Breast epithelium (tissue), 4 donors: Measurements from ENCODE around the gene SYT5. TPM values are rescaled to one million over a fixed set of nuclear protein-coding genes. Genes with fewer than 3 reads are reported as not detected.

Experiments used
- DNase-seq, 2 donors: peaks; one replicate each; pipeline ENCODE4 v3.0.0-alpha.2; 2019; ENCODE audit warnings: low spot score in 2 of 2
- H3K27ac ChIP-seq, 2 donors: fragments of 200-600 bp; sonication (generic) in 1 of 2; one replicate each; pipeline ENCODE4 v1.5.1; 2016 to 2019; ENCODE audit warnings: mild to moderate bottlenecking in 1 of 2
- H3K27me3 ChIP-seq, 2 donors: fragments of 200-600 bp; sonication (generic) in 1 of 2; one replicate each; pipeline versions ENCODE4 v1.5.1 to v1.6.0; 2017 to 2019; ENCODE audit warnings: control low read depth in 1 of 2, mild to moderate bottlenecking in 1 of 2
- H3K36me3 ChIP-seq: fragments of 200-600 bp; one replicate; pipeline ENCODE4 v1.5.1; 2019
- H3K4me1 ChIP-seq, 2 donors: fragments of 200-600 bp; sonication (generic); one replicate each; pipeline ENCODE4 v1.5.1; 2016 to 2019; ENCODE audit warnings: control low read depth in 1 of 2
- H3K4me3 ChIP-seq, 3 donors: fragments of 200-600 bp; sonication (generic); 1 replicate in 2 of 3; 2 replicates in 1 of 3; pipeline ENCODE4 v1.5.1; 2016 to 2019; ENCODE audit warnings: mild to moderate bottlenecking in 3 of 3, moderate library complexity in 2 of 3
- H3K9me3 ChIP-seq, 2 donors: fragments of 200-600 bp; sonication (generic) in 1 of 2; one replicate each; pipeline ENCODE4 v1.5.1; 2016 to 2019; ENCODE audit warnings: control low read depth in 1 of 2
- POLR2A ChIP-seq: fragments of 450-650 bp; IDR thresholded peaks from one replicate; pipeline ENCODE4 v1.6.1; 2016; ENCODE audit warnings: antibody characterized with exemption, mild to moderate bottlenecking, moderate library complexity
- POLR2AphosphoS5 ChIP-seq, 3 donors: sonication (generic); formaldehyde crosslinking; IDR thresholded peaks; one replicate each; pipeline ENCODE4 v1.6.1; 2017; ENCODE audit warnings: antibody characterized with exemption in 3 of 3
- intact Hi-C: fragments of 100-400 bp; cut with DNase I; formaldehyde crosslinking; loops from one replicate; pipeline ENCODE4 v1.15.1; 2023; ENCODE audit warnings: low total_unique reads
- total RNA-seq, 3 donors: library from RNA; depleted of rRNA; stranded (reverse); fragments of >200 nt; gene quantifications; one replicate each; pipeline ENCODE4 v1.1.0, GENCODE V29; 2016
- TF ChIP-seq, protein P1 (sequence below), 3 donors: fragments of 450-650 bp; IDR thresholded peaks; one replicate each; pipeline ENCODE4 v1.5.1; 2016 to 2017; ENCODE audit warnings: antibody characterized with exemption in 3 of 3, mild to moderate bottlenecking in 3 of 3, moderate library complexity in 3 of 3

SYT5 gene
- total RNA-seq, 3 donors from 2014 or later: under 0.01 TPM; not detected in 2

GRCh38 chr19:55216461-55217198, 36.5 kb upstream of the SYT5 start:
- Histone ChIP-seq H3K9me3 (peaks cover 12 to 15% of the 10 kb centered on the region in 2 donors), H3K36me3 (no peaks in the 10 kb centered on the region), H3K27me3 (no peaks in the 10 kb centered on the region), H3K4me3 (peak overlapping the region; percentile 31 to 64 (median 51)), H3K4me1 (no peaks in the 10 kb centered on the region), H3K27ac (peak overlapping the region in 1 of 2 donors; percentile 67)
- TF ChIP-seq POLR2A: no peak
- TF ChIP-seq POLR2AphosphoS5 (IDR thresholded peaks at IDR 0.05): peak in 2 of 3 donors; percentile 11 to 48
- DNase-seq: peak; percentile 23 to 70
- intact Hi-C loops: loop anchor here (5.0 kb wide), 1 partner anchor 601 kb away; no protein-coding TSS in a partner anchor

DNA sequence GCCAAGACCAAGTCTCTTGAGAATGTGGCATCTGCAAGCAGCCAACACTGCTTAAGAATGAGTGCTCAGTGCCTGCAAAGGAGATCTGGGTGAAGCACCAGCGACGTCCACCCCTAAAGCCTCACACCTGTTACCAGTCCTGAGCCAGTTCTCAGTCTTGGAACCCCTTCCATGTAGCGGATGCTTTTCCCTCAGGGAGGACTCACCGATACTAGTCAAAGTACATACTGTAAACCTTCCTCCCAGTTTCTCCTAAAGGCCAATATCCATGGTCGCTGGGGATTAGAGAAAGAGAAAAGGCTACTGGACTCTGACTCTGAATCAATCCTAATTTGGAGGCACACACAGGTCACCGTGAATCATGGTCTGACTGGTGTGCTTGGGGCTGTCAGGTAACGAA, 33.5 kb upstream of the SYT5 start:
- Histone ChIP-seq H3K36me3 (no peaks in the 10 kb centered on the region), H3K4me1 (no peaks in the 10 kb centered on the region), H3K4me3 (no peak overlapping the region), H3K27me3 (no peaks in the 10 kb centered on the region), H3K9me3 (peaks cover 11 to 12% of the 10 kb centered on the region in 2 donors), H3K27ac (no peak overlapping the region)
- TF ChIP-seq POLR2A (no peak), POLR2AphosphoS5 (IDR thresholded peaks at IDR 0.05) (no peak)
- TF ChIP-seq, protein P1, sequence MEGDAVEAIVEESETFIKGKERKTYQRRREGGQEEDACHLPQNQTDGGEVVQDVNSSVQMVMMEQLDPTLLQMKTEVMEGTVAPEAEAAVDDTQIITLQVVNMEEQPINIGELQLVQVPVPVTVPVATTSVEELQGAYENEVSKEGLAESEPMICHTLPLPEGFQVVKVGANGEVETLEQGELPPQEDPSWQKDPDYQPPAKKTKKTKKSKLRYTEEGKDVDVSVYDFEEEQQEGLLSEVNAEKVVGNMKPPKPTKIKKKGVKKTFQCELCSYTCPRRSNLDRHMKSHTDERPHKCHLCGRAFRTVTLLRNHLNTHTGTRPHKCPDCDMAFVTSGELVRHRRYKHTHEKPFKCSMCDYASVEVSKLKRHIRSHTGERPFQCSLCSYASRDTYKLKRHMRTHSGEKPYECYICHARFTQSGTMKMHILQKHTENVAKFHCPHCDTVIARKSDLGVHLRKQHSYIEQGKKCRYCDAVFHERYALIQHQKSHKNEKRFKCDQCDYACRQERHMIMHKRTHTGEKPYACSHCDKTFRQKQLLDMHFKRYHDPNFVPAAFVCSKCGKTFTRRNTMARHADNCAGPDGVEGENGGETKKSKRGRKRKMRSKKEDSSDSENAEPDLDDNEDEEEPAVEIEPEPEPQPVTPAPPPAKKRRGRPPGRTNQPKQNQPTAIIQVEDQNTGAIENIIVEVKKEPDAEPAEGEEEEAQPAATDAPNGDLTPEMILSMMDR (IDR thresholded peaks at IDR 0.05): no peak
- no peak for DNase-seq
- intact Hi-C loops: no loop called here

DNA sequence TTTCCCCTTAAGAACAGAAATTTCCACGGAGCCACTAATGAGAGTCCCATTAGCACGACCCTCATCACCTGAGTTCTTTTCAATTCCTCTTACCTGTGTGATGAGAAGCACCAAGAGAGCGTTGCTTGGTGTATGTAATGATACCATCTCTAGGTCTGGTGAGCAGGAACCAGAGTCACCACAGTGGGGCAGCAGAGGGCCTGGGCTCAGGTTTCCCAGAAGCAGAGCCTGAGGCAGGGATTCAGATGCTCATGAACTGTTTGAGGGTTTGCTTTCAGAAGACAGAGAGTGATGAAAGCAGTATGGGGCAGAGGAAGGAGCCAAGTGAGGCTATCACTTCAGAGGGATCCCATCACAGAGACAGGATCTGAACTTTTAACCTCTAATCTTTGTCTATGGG, 32.4 kb upstream of the SYT5 start:
- no peaks in the 10 kb centered on the region for H3K36me3 ChIP-seq
- no peak for DNase-seq
- no peaks in the 10 kb centered on the region for H3K27me3 ChIP-seq
- intact Hi-C loops: no loop called here
- no peak overlapping the region for H3K27ac ChIP-seq
- peaks cover 11 to 12% of the 10 kb centered on the region in 2 donors for H3K9me3 ChIP-seq
- H3K4me3 ChIP-seq: no peak overlapping the region
- no peak for TF ChIP-seq POLR2A
- TF ChIP-seq, protein P1 (IDR thresholded peaks at IDR 0.05): no peak
- TF ChIP-seq POLR2AphosphoS5 (IDR thresholded peaks at IDR 0.05): no peak
- H3K4me1 ChIP-seq: no peaks in the 10 kb centered on the region

GRCh38 chr19:55209693-55210472, 29.8 kb upstream of the SYT5 start:
- DNase-seq: no peak
- TF ChIP-seq POLR2AphosphoS5 (IDR thresholded peaks at IDR 0.05) (no peak), POLR2A (no peak)
- TF ChIP-seq, protein P1 (IDR thresholded peaks at IDR 0.05): no peak
- H3K27me3 ChIP-seq: no peaks in the 10 kb centered on the region
- no peak overlapping the region for H3K4me3 ChIP-seq
- H3K9me3 ChIP-seq: peaks cover 11 to 12% of the 10 kb centered on the region in 2 donors
- no peaks in the 10 kb centered on the region for H3K4me1 ChIP-seq
- no peaks in the 10 kb centered on the region for H3K36me3 ChIP-seq
- intact Hi-C loops: no loop called here
- peak overlapping the region in 1 of 2 donors; percentile 4 for H3K27ac ChIP-seq

- TF ChIP-seq, protein P1 (IDR thresholded peaks at IDR 0.05): no peak
- TF ChIP-seq POLR2A: no peak
- TF ChIP-seq POLR2AphosphoS5 (IDR thresholded peaks at IDR 0.05): no peak
- peak within 1 kb of the TSS in 1 of 2 donors; percentile 4 for H3K27ac ChIP-seq
- no peak within 1 kb of the TSS for H3K4me3 ChIP-seq
- intact Hi-C loops: no loop called here
- DNase-seq: no peak
- H3K27me3 ChIP-seq: no peaks in the 10 kb centered on the region
- no peaks in the 10 kb centered on the region for H3K4me1 ChIP-seq
- H3K9me3 ChIP-seq: peaks cover 11 to 12% of the 10 kb centered on the region in 2 donors
- H3K36me3 ChIP-seq: no peaks in the 10 kb centered on the region
These were observed 29.0 kb upstream of the SYT5 start, which contains the start of gene PTPRH for GRCh38 chr19:55208880-55209692. Gene PTPRH (minus strand): TSS chr19:55209501. CDS start chr19:55209433, 68 bp downstream.
